Measurements from ENCODE around the gene TTC4. TPM values are rescaled to one million over a fixed set of nuclear protein-coding genes. Genes with fewer than 3 reads are reported as not detected.
A peak's percentile ranks its signal among the peaks of the same experiment; 100 is the strongest.

TTC4 gene
- total RNA-seq, 1 donor from 2014 or later = 25.8 TPM

DNA sequence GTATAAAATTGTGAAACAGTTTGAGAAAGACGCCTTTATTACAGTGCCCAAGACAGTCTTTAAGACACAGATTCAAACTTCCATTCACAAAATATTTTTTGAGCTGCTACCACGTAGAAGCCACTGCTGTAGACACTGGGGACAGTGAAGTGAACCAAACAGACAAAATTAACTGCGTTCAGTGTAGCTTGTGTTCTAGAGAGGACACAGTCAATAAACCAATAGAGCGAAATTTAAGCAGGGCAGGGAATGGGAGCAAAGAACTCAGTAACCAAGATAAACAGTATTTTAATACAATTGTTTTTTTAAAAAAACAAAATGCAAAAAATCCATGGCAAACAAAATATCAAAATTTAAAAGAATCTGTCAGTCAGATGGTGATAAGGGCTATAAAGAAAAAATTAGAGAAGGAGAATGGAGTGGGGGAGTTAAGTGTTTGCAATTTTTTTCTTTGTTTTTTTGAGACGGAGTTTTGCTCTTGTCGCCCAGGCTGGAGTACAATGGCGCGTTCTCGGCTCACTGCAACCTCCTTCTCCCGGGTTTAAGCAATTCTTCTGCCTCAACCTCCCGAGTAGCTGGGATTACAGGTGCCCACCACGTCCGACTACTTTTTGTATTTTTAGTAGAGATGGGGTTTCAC, 49.4 kb downstream of the TTC4 start:
- Mint-ChIP-seq H3K4me1 (ENCODE audit: unreplicated experiment) (peaks cover 20% of the 10 kb centered on the region), H3K27me3 (peaks cover 9% of the 10 kb centered on the region), H3K9me3 (no peaks in the 10 kb centered on the region), H3K36me3 (no peaks in the 10 kb centered on the region), H3K27ac (peak overlapping the region; percentile 89), H3K4me3 (peak overlapping the region; percentile 96)
- TF ChIP-seq CTCF (conservative IDR thresholded peaks at IDR 0.05) = no peak
- DNase-seq (ENCODE audit: extremely low spot score, unreplicated experiment) = no peak

DNA sequence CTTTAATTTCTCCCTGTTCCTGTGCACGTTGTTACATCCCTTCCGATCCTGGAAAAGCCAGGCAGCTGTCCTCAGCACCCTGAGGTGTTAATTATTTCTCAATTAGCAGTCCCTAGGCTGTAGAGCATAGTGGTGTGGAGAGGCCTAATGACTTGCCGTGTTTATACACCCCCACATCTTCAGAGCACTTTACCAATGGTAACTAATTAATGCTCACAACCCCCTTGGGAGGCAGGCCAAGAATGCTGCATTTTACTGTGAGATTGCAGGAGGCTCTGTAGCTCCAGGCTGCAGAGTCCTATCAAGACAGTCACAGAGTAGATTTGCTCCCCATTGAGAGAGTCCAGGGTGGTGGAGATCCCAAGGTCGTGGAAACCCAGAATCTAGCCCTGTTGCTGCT, 51.1 kb downstream of the TTC4 start:
- Mint-ChIP-seq H3K9me3 (no peaks in the 10 kb centered on the region), H3K4me1 (ENCODE audit: unreplicated experiment) (peaks cover 16% of the 10 kb centered on the region), H3K27me3 (peaks cover 9% of the 10 kb centered on the region), H3K27ac (no peak overlapping the region), H3K36me3 (no peaks in the 10 kb centered on the region), H3K4me3 (peak overlapping the region; percentile 21)
- no peak for TF ChIP-seq CTCF (conservative IDR thresholded peaks at IDR 0.05)
- DNase-seq (ENCODE audit: extremely low spot score, unreplicated experiment) = no peak

DNA sequence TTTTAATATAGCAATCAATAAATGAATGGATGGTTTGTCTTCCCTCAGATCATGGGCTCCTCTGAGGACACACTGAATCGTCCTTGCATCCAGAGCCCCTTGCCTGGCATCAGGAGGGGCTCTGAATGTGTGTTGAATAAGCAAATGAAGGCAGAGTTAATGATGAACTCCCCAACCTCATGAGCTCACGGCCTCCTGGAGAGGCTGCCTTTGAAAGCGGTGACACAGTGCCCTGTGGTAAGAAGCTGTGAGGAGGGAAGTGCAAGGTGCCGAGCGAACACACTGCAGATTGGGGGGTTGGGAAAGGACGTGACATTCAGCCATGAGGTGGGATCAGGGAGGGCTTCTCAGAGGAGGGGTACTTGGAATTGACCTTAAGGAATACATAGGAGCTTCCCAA, 51.9 kb downstream of the TTC4 start:
- no peaks in the 10 kb centered on the region for H3K9me3 Mint-ChIP-seq
- no peak for DNase-seq (ENCODE audit: extremely low spot score, unreplicated experiment)
- peaks cover 16% of the 10 kb centered on the region for H3K4me1 Mint-ChIP-seq (ENCODE audit: unreplicated experiment)
- H3K27me3 Mint-ChIP-seq = peaks cover 9% of the 10 kb centered on the region
- H3K4me3 Mint-ChIP-seq = no peak overlapping the region
- no peak for TF ChIP-seq CTCF (conservative IDR thresholded peaks at IDR 0.05)
- H3K27ac Mint-ChIP-seq = no peak overlapping the region
- H3K36me3 Mint-ChIP-seq = no peaks in the 10 kb centered on the region

DNA sequence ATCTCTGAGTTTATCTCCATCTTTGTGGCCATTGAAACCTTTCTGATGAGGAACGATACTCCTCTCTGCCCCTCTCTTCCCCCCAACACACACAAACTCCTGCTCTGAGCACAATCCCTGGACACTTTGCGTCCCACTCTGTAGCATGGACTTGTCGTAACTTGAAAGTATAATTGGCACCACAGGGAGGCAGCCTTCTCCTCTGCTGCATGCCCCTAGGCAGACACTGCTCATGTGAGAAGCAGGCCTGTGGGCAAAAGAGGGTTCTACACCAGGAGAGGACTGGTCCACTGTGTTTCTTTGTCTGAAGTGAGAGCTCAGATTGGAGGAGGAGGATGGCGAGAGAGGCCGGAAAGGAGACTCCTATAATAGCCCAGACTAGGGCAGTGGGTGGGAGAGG, 52.4 kb downstream of the TTC4 start:
- Mint-ChIP-seq H3K27ac (no peak overlapping the region), H3K9me3 (no peaks in the 10 kb centered on the region)

GRCh38 chr1:54772951-54773350, 57.3 kb downstream of the TTC4 start:
- TF ChIP-seq CTCF (conservative IDR thresholded peaks at IDR 0.05) = no peak
- Mint-ChIP-seq H3K36me3 (no peaks in the 10 kb centered on the region), H3K9me3 (no peaks in the 10 kb centered on the region), H3K27me3 (peaks cover 5% of the 10 kb centered on the region), H3K4me1 (ENCODE audit: unreplicated experiment) (no peaks in the 10 kb centered on the region), H3K4me3 (no peak overlapping the region), H3K27ac (no peak overlapping the region)
- no peak for DNase-seq (ENCODE audit: extremely low spot score, unreplicated experiment)

More for the DNA sequence above, 52.4 kb downstream of the TTC4 start:
- Mint-ChIP-seq H3K4me1 (ENCODE audit: unreplicated experiment) (peaks cover 12% of the 10 kb centered on the region), H3K36me3 (no peaks in the 10 kb centered on the region), H3K27me3 (peaks cover 9% of the 10 kb centered on the region), H3K4me3 (no peak overlapping the region)
- DNase-seq (ENCODE audit: extremely low spot score, unreplicated experiment) = no peak
- no peak for TF ChIP-seq CTCF (conservative IDR thresholded peaks at IDR 0.05)
